Head of caudate nucleus (tissue), 42 donors: ENCODE data around the gene HBP1.
"Not testable (repeated sequence)": the region's sequence is repeated elsewhere in the genome, so short reads cannot be mapped to it uniquely, and the experiment has no call there.

ENCODE experiments used
- DNase-seq, 42 donors: peaks; one replicate each; pipeline versions ENCODE4 v3.0.0 to v3.0.0-alpha.2; 2020 to 2021; ENCODE audit warnings: mixed read lengths in 7 of 42
- intact Hi-C: fragments of 100-400 bp; cut with DNase I; formaldehyde crosslinking; loops from one replicate; pipeline ENCODE4 v1.15.0; 2022

Gene HBP1

GRCh38 chr7:107151538-107151937 is 17.3 kb upstream of the HBP1 start:
- intact Hi-C loops, result loop anchor here (10.0 kb wide), 1 partner anchor 357 kb away; no protein-coding TSS in a partner anchor
- no peak for DNase-seq

GRCh38 chr7:107152011-107152410 is 16.8 kb upstream of the HBP1 start:
- intact Hi-C loops, result loop anchor here (10.0 kb wide), 1 partner anchor 357 kb away; no protein-coding TSS in a partner anchor
- DNase-seq, result no peak

GRCh38 chr7:107154826-107155225 is 14.0 kb upstream of the HBP1 start:
- intact Hi-C loops, result loop anchor here (10.0 kb wide), 1 partner anchor 360 kb away; no protein-coding TSS in a partner anchor
- no peak for DNase-seq

- DNase-seq, result not testable (repeated sequence)
- intact Hi-C loops, result loop anchor here (10.0 kb wide), 1 partner anchor 361 kb away; no protein-coding TSS in a partner anchor
Observed at GRCh38 chr7:107155726-107156125, 13.1 kb upstream of the HBP1 start.

- DNase-seq, result peak in 12 of 42 donors; percentile 23 to 66 (median 28)
- intact Hi-C loops, result loop anchor here (10.0 kb wide), 1 partner anchor 362 kb away; no protein-coding TSS in a partner anchor
Observed at GRCh38 chr7:107157091-107157490, 11.7 kb upstream of the HBP1 start.

- intact Hi-C loops, result loop anchor here (10.0 kb wide), 1 partner anchor 363 kb away; no protein-coding TSS in a partner anchor
- DNase-seq, result no peak
Observed at GRCh38 chr7:107158028-107158427, 10.8 kb upstream of the HBP1 start.

- no peak for DNase-seq
Observed at GRCh38 chr7:107160389-107160788, 8.4 kb upstream of the HBP1 start.

GRCh38 chr7:107161415-107161814 is 7.4 kb upstream of the HBP1 start:
- no peak for DNase-seq
- intact Hi-C loops, result no loop called here

More at GRCh38 chr7:107160389-107160788, 8.4 kb upstream of the HBP1 start:
- intact Hi-C loops, result no loop called here

- DNase-seq, result no peak
- intact Hi-C loops, result no loop called here
Observed at GRCh38 chr7:107162475-107162874, 6.3 kb upstream of the HBP1 start.

- no peak for DNase-seq
- intact Hi-C loops, result no loop called here
Observed at GRCh38 chr7:107164092-107164491, 4.7 kb upstream of the HBP1 start.

- no peak for DNase-seq
- intact Hi-C loops, result no loop called here
Observed at GRCh38 chr7:107165341-107165740, 3.5 kb upstream of the HBP1 start.

- intact Hi-C loops, result no loop called here
- DNase-seq, result no peak
Observed at GRCh38 chr7:107166736-107167426, 1.9 kb upstream of the HBP1 start.

- intact Hi-C loops, result no loop called here
- peak in 14 of 42 donors; percentile 25 to 79 (median 47) for DNase-seq
Observed at GRCh38 chr7:107167483-107168232, 1.1 kb upstream of the HBP1 start.

GRCh38 chr7:107169120-107170050 is 582 bp downstream of the HBP1 start:
- intact Hi-C loops, result no loop called here
- DNase-seq, result peak; percentile 92 to 99 (median 97)

- no peak for DNase-seq
- intact Hi-C loops, result no loop called here
Observed at GRCh38 chr7:107170051-107170915, 1.5 kb downstream of the HBP1 start.

GRCh38 chr7:107171496-107171895 is 2.7 kb downstream of the HBP1 start:
- DNase-seq, result no peak
- intact Hi-C loops, result no loop called here

- intact Hi-C loops, result no loop called here
- no peak for DNase-seq
Observed at GRCh38 chr7:107172276-107173032, 3.7 kb downstream of the HBP1 start.
